ENCODE results near the gene REXO5. TPM values are rescaled to one million over a fixed set of nuclear protein-coding genes. Genes with fewer than 3 reads are reported as not detected.

The REXO5 gene
- total RNA-seq, 2 donors from 2014 or later = 2.3 to 3.6 TPM

- H3K9me3 ChIP-seq = no peaks in the 10 kb centered on the region
- TF ChIP-seq POLR2A (IDR thresholded peaks at IDR 0.05) = peak in 2 of 3 donors; percentile 28 to 56
- TF ChIP-seq CTCF (IDR thresholded peaks at IDR 0.05) = no peak
- peak overlapping the region in 3 of 4 donors; percentile 90 to 95 (median 95) for H3K27ac ChIP-seq
- peaks cover 57% of the 10 kb centered on the region for H3K4me1 ChIP-seq
- no peak for DNase-seq
- H3K27me3 ChIP-seq = no peaks in the 10 kb centered on the region
- intact Hi-C loops (cut with DNase I) = no loop called here
- ATAC-seq = no peak
- H3K4me3 ChIP-seq = no peak overlapping the region
- no peaks in the 10 kb centered on the region for H3K36me3 ChIP-seq (replicated peaks in 1 of 2; ENCODE audit: insufficient read depth in 1 of 2, low read depth in 2 of 2)
- WGBS, 2 donors = 7 to 15% methylated on average over 5 of the region's 5 CpGs
Measured at GRCh38 chr16:20899071-20899470, 92.7 kb downstream of the REXO5 start.

Small RNAs within 50 kb of the gene (small RNA-seq; reads per million reads assigned to genes)
- gene RF00618 (not detected), gene RNU6-944P (not detected)

Other genes with a start within 250 kb of the REXO5 start
- gene ACSM2B, start 230.2 kb upstream of the REXO5 start, total RNA-seq = 1 to 10 TPM; 1.3 to 2.3 TPM
- 1 to 10 TPM in 1 of 2 donors, not detected in 1; 4.9 TPM for gene ACSM1, start 108.8 kb upstream of the REXO5 start, total RNA-seq
- gene THUMPD1, start 64.7 kb upstream of the REXO5 start, total RNA-seq = 10 to 100 TPM; 25.1 to 34.8 TPM
- 10 to 100 TPM; 65.9 to 89.2 TPM for gene ACSM3, start 42.5 kb upstream of the REXO5 start, total RNA-seq
- gene ERI2, start 55 bp upstream of the REXO5 start, total RNA-seq = 10 to 100 TPM; 13.2 to 16.3 TPM
- 10 to 100 TPM in 1 of 2 donors, 1 to 10 TPM in 1; 7.5 to 14.5 TPM for gene DCUN1D3, start 93.8 kb downstream of the REXO5 start, total RNA-seq
- 10 to 100 TPM; 13.5 to 18.9 TPM for gene LYRM1, start 94.2 kb downstream of the REXO5 start, total RNA-seq

Measured in body of pancreas (tissue), 4 donors.